ENCODE data around the gene RTL1. TPM values are rescaled to one million over a fixed set of nuclear protein-coding genes. Genes with fewer than 3 reads are reported as not detected.

RTL1 gene
- polyA plus RNA-seq, 4 donors, result 0.18 TPM; not detected in 3

GRCh38 chr14:100893760-100894159 is 9.8 kb downstream of the RTL1 start:
- 61 to 82% (median 65%) methylated on average over 11 of the region's 11 CpGs for WGBS, 3 donors
- no peak for DNase-seq

GRCh38 chr14:100893228-100893601 is 10.3 kb downstream of the RTL1 start:
- Histone ChIP-seq H3K36me3 (ENCODE audit: control insufficient read depth in 3 of 3, insufficient read depth in 2 of 3, low read depth in 1 of 3, low read length in 3 of 3) (peaks cover 0 to 13% (median 0%) of the 10 kb centered on the region in 3 donors), H3K4me1 (ENCODE audit: control insufficient read depth in 3 of 3, insufficient read depth in 2 of 3, low read depth in 1 of 3, low read length in 2 of 3) (no peaks in the 10 kb centered on the region), H3K9me3 (ENCODE audit: control insufficient read depth in 2 of 2, insufficient read depth in 1 of 2, low read depth in 1 of 2, low read length in 1 of 2) (no peaks in the 10 kb centered on the region), H3K27ac (ENCODE audit: low read depth in 1 of 3, low read length in 2 of 3) (no peak overlapping the region), H3K4me3 (ENCODE audit: low read depth in 1 of 3, low read length in 3 of 3) (no peak overlapping the region), H3K27me3 (ENCODE audit: control insufficient read depth in 3 of 3, insufficient read depth in 3 of 3, low read length in 3 of 3) (peaks cover 0 to 4% (median 2%) of the 10 kb centered on the region in 3 donors)
- 65 to 76% (median 69%) methylated on average over 8 of the region's 8 CpGs for WGBS, 3 donors
- DNase-seq, result no peak
- no peak for FAIRE-seq

More at GRCh38 chr14:100893760-100894159, 9.8 kb downstream of the RTL1 start:
- Histone ChIP-seq H3K27ac (ENCODE audit: low read depth in 1 of 3, low read length in 2 of 3) (no peak overlapping the region), H3K9me3 (ENCODE audit: control insufficient read depth in 2 of 2, insufficient read depth in 1 of 2, low read depth in 1 of 2, low read length in 1 of 2) (no peaks in the 10 kb centered on the region), H3K36me3 (ENCODE audit: control insufficient read depth in 3 of 3, insufficient read depth in 2 of 3, low read depth in 1 of 3, low read length in 3 of 3) (peaks cover 0 to 13% (median 0%) of the 10 kb centered on the region in 3 donors), H3K27me3 (ENCODE audit: control insufficient read depth in 3 of 3, insufficient read depth in 3 of 3, low read length in 3 of 3) (peaks cover 0 to 9% (median 2%) of the 10 kb centered on the region in 3 donors), H3K4me1 (ENCODE audit: control insufficient read depth in 3 of 3, insufficient read depth in 2 of 3, low read depth in 1 of 3, low read length in 2 of 3) (no peaks in the 10 kb centered on the region), H3K4me3 (ENCODE audit: low read depth in 1 of 3, low read length in 3 of 3) (no peak overlapping the region)
- FAIRE-seq, result no peak

GRCh38 chr14:100892496-100893227 is 10.9 kb downstream of the RTL1 start:
- H3K9me3 ChIP-seq (ENCODE audit: control insufficient read depth in 2 of 2, insufficient read depth in 1 of 2, low read depth in 1 of 2, low read length in 1 of 2), result no peaks in the 10 kb centered on the region
- WGBS, 3 donors, result 72 to 85% (median 76%) methylated on average over 17 of the region's 17 CpGs
- no peak overlapping the region for H3K4me3 ChIP-seq (ENCODE audit: low read depth in 1 of 3, low read length in 3 of 3)
- no peak overlapping the region for H3K27ac ChIP-seq (ENCODE audit: low read depth in 1 of 3, low read length in 2 of 3)
- no peaks in the 10 kb centered on the region for H3K4me1 ChIP-seq (ENCODE audit: control insufficient read depth in 3 of 3, insufficient read depth in 2 of 3, low read depth in 1 of 3, low read length in 2 of 3)
- H3K36me3 ChIP-seq (ENCODE audit: control insufficient read depth in 3 of 3, insufficient read depth in 2 of 3, low read depth in 1 of 3, low read length in 3 of 3), result peaks cover 0 to 13% (median 0%) of the 10 kb centered on the region in 3 donors
- FAIRE-seq, result no peak
- DNase-seq, result no peak
- H3K27me3 ChIP-seq (ENCODE audit: control insufficient read depth in 3 of 3, insufficient read depth in 3 of 3, low read length in 3 of 3), result peaks cover 0 to 3% (median 2%) of the 10 kb centered on the region in 3 donors

- Histone ChIP-seq H3K27ac (ENCODE audit: low read depth in 1 of 3, low read length in 2 of 3) (no peak overlapping the region), H3K4me1 (ENCODE audit: control insufficient read depth in 3 of 3, insufficient read depth in 2 of 3, low read depth in 1 of 3, low read length in 2 of 3) (no peaks in the 10 kb centered on the region), H3K4me3 (ENCODE audit: low read depth in 1 of 3, low read length in 3 of 3) (no peak overlapping the region), H3K9me3 (ENCODE audit: control insufficient read depth in 2 of 2, insufficient read depth in 1 of 2, low read depth in 1 of 2, low read length in 1 of 2) (no peaks in the 10 kb centered on the region), H3K36me3 (ENCODE audit: control insufficient read depth in 3 of 3, insufficient read depth in 2 of 3, low read depth in 1 of 3, low read length in 3 of 3) (peaks cover 0 to 13% (median 0%) of the 10 kb centered on the region in 3 donors), H3K27me3 (ENCODE audit: control insufficient read depth in 3 of 3, insufficient read depth in 3 of 3, low read length in 3 of 3) (peaks cover 0 to 3% (median 0%) of the 10 kb centered on the region in 3 donors)
- DNase-seq (no peak), FAIRE-seq (no peak)
- WGBS, 3 donors, result 73 to 91% (median 78%) methylated on average over 13 of the region's 13 CpGs
These were observed 11.7 kb downstream of the RTL1 start for GRCh38 chr14:100891501-100892445.

DNA sequence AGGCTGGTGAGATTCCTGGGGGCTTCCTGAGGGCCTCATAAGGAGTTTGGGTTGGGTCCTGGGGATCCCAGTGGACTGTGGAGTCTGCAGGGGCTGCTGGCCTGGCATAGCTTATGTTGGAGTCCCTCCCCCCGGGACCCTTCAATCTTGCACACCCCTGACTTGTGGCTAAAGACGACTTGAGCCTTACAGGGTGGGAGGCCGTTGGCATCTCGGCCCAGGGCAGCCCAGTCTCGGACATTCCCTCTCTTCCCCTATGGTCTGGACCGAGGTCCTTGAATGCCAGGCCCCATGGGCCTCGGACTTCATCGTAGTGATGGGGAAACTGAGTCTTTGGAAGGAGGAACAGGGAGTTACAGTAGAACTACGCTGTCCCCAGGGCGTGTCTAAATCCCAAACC is 12.5 kb downstream of the RTL1 start:
- H3K4me1 ChIP-seq (ENCODE audit: control insufficient read depth in 3 of 3, insufficient read depth in 2 of 3, low read depth in 1 of 3, low read length in 2 of 3), result no peaks in the 10 kb centered on the region
- DNase-seq (no peak), FAIRE-seq (no peak)
- peaks cover 0 to 13% (median 0%) of the 10 kb centered on the region in 3 donors for H3K36me3 ChIP-seq (ENCODE audit: control insufficient read depth in 3 of 3, insufficient read depth in 2 of 3, low read depth in 1 of 3, low read length in 3 of 3)
- WGBS, 3 donors, result 77 to 80% (median 80%) methylated on average over 9 to 10 of the region's 10 CpGs
- peaks cover 0 to 3% (median 0%) of the 10 kb centered on the region in 3 donors for H3K27me3 ChIP-seq (ENCODE audit: control insufficient read depth in 3 of 3, insufficient read depth in 3 of 3, low read length in 3 of 3)
- H3K9me3 ChIP-seq (ENCODE audit: control insufficient read depth in 2 of 2, insufficient read depth in 1 of 2, low read depth in 1 of 2, low read length in 1 of 2), result no peaks in the 10 kb centered on the region
- no peak overlapping the region for H3K27ac ChIP-seq (ENCODE audit: low read depth in 1 of 3, low read length in 2 of 3)
- H3K4me3 ChIP-seq (ENCODE audit: low read depth in 1 of 3, low read length in 3 of 3), result no peak overlapping the region

GRCh38 chr14:100890061-100890850 is 13.3 kb downstream of the RTL1 start:
- Histone ChIP-seq H3K4me1 (ENCODE audit: control insufficient read depth in 3 of 3, insufficient read depth in 2 of 3, low read depth in 1 of 3, low read length in 2 of 3) (no peaks in the 10 kb centered on the region), H3K36me3 (ENCODE audit: control insufficient read depth in 3 of 3, insufficient read depth in 2 of 3, low read depth in 1 of 3, low read length in 3 of 3) (peaks cover 0 to 13% (median 0%) of the 10 kb centered on the region in 3 donors), H3K4me3 (ENCODE audit: low read depth in 1 of 3, low read length in 3 of 3) (no peak overlapping the region), H3K27ac (ENCODE audit: low read depth in 1 of 3, low read length in 2 of 3) (no peak overlapping the region), H3K27me3 (ENCODE audit: control insufficient read depth in 3 of 3, insufficient read depth in 3 of 3, low read length in 3 of 3) (peaks cover 0 to 3% (median 0%) of the 10 kb centered on the region in 3 donors), H3K9me3 (ENCODE audit: control insufficient read depth in 2 of 2, insufficient read depth in 1 of 2, low read depth in 1 of 2, low read length in 1 of 2) (no peaks in the 10 kb centered on the region)
- DNase-seq, result no peak
- FAIRE-seq, result no peak
- WGBS, 3 donors, result 73 to 79% (median 77%) methylated on average over 8 of the region's 8 CpGs

- Histone ChIP-seq H3K9me3 (ENCODE audit: control insufficient read depth in 2 of 2, insufficient read depth in 1 of 2, low read depth in 1 of 2, low read length in 1 of 2) (no peaks in the 10 kb centered on the region), H3K27me3 (ENCODE audit: control insufficient read depth in 3 of 3, insufficient read depth in 3 of 3, low read length in 3 of 3) (peaks cover 0 to 3% (median 0%) of the 10 kb centered on the region in 3 donors), H3K27ac (ENCODE audit: low read depth in 1 of 3, low read length in 2 of 3) (no peak overlapping the region), H3K36me3 (ENCODE audit: control insufficient read depth in 3 of 3, insufficient read depth in 2 of 3, low read depth in 1 of 3, low read length in 3 of 3) (peaks cover 0 to 13% (median 0%) of the 10 kb centered on the region in 3 donors), H3K4me1 (ENCODE audit: control insufficient read depth in 3 of 3, insufficient read depth in 2 of 3, low read depth in 1 of 3, low read length in 2 of 3) (no peaks in the 10 kb centered on the region), H3K4me3 (ENCODE audit: low read depth in 1 of 3, low read length in 3 of 3) (no peak overlapping the region)
- no peak for DNase-seq
- FAIRE-seq, result no peak
- 91 to 94% (median 92%) methylated on average over 6 of the region's 6 CpGs for WGBS, 3 donors
These were observed 13.9 kb downstream of the RTL1 start for GRCh38 chr14:100889641-100890040.
